ENCODE data around the gene PPP1CC. TPM values are rescaled to one million over a fixed set of nuclear protein-coding genes. Genes with fewer than 3 reads are reported as not detected.

The PPP1CC gene
- polyA plus RNA-seq, 1 donor, result 211 TPM

DNA sequence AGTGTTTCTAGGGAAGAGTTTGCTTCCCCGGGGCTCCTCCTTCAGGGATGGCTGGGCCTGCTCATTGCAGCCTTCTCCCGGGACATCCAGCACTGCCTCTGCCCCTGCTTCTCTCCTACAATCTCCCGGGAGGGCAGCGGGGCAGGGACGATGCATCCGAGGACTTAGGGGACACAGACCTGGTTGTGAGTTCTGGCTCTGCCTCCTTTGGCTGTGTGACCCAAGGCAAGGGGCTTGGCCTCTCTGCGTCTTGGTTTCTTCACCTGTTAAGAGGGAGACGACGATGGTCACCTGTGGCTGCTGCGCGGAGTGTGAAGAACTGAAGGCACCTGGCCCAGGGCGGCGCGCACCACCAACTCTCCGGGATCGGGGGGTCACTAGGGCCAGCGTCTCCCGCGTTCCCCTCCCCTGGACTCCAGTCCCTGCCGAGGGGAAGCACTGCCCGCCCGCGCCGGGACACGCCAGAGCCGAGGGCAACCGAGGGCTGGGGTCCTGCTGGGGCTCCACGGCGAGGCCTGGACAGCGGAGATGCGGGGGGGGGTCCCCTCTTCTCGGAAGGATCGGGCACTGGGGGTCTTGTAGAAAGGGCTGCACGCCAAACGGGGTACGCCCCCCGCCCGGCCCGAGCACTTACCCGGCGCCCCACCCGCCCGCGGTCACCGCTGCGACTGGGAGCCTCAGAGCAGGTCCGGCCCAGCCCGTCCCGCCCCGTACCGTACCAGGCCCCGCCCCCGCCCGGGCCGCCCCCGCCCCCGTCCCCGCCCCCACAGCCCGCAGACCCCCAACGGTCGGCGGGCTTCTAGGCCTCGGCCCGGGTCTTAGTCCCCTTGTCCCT lies 54.0 kb downstream of the PPP1CC start, which contains the start of gene HVCN1:
HVCN1 (minus strand) TSS at position 670 of the 835 bp plus-strand sequence. CDS start 5,870 bp downstream, outside the sequence.
- DNase-seq, result no peak

DNA sequence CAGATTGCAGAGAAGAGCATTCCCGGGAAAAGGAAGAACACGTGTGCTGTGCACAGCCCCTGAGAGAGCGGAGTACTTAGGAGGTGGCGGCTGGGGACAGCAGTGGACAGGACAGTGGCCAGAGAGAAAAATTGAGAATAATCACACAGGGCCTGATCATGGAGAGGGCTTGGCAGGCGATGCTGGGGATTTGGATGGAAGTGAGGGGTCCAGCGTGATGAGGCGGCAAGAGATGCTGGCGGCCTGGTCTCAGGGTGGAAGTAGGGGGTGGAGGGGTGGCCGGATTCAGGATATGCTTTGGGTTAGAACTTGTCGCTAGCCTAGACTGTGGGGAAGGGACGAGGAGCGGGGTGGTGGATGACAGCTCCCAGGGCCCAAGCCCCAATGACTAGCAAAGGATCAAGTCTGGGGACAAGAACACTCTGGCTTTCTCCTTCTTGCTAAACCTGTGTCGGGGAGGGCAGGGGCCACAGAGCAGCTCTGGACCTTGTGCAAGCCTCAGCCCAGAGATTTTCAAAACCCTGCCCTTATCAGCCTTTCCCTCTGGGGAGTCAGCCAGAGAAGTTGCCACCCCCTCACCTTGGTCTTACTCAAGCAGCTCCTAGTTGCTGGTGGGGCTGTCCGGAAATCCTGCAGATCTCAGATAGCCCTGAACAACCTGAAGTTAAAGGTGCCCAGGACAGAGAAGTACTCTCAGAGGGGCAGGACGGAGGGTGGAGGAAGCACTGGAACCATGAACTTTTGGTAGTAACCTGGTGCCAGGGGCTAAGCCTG lies 55.1 kb downstream of the PPP1CC start:
- DNase-seq, result no peak

DNA sequence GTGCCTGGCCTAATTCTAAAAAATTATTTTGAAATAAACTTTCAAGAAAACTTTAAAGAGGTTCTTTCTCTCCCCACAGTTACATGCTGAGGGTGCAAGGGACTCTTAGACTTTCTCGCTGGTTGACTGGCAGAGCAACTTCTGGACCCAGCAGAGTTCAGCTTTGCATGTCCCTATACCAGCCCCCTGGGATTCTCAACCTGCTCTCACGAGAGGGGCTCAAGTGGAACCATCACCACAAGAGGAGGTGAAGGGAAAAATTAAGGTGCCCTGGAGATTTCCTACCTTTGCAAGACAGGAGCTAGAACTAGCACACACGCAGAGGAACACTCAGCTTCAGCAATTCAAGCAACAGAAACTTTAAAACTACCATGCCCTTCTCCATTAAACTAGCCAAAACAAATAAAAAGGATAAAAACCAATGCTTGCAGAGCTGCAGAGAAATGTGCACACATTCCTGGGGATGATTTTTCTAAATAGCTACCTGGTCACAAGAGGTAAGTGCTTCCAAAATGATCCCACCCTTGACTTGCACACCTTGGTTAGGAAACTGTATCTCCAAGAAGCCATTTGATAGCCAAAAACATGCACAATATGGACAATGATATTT lies 56.3 kb downstream of the PPP1CC start:
- DNase-seq, result no peak

DNA sequence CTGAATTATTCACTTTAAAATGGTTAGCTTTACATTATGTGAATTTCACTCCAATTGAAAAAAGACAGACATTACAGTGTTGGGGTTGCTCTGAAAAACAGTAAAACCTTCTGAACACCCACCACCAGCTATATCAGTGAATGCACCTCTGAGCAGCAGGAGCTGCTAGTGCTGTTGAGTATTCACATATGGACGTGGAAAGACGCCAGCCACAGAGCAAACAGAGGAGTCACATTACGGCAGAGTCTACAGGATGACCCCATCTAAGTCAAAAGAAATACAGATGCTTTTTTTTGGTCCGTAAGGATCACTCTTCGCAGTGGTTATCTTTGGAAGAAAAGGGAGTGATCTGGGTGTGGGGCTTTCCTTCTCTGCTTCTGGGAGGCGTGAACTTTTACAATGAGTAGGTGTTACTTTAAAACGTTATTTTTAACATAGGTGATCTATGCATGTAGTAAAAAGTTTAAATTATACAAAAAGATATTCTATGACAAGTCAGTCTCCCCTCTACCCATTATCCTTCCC lies 58.3 kb downstream of the PPP1CC start:
- no peak for DNase-seq

DNA sequence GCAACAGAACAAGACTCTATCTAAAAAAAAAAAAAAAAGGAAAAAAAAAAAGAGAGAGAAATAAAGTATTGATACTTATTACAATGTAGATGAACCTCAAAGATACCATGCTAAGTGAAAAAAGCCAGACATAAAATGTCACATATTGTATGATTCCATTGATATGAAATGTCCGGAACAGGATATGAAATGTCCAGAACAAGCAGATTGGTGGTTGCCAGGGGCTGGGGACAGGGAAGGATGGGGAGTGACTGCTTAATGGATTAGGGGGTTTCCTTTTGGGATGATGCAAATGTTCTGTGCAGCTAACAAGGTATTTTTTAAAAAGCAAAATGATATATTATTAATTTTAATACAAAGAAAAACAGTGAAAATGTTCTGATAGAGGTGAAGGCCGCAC lies 58.8 kb downstream of the PPP1CC start:
- DNase-seq, result no peak

DNA sequence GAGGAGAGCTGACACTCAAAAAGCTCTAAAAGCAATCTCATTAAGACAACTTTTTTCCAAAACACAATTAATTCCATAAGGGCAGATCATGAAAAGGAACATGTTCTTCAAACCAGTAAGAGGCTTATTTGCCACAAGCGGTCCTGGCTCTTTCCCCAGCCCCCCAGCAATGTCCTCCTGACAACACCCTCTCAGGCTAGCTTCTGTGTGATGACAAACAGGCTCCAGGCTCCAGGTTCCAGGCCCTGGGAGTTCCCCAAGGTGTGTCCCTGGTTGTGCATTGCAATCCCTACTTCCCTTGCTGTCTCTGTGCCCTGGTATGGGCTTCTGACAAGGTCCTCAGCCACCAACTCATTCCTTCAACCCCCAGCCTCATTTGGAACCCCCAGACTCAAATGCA lies 62.7 kb downstream of the PPP1CC start:
- DNase-seq, result no peak

DNA sequence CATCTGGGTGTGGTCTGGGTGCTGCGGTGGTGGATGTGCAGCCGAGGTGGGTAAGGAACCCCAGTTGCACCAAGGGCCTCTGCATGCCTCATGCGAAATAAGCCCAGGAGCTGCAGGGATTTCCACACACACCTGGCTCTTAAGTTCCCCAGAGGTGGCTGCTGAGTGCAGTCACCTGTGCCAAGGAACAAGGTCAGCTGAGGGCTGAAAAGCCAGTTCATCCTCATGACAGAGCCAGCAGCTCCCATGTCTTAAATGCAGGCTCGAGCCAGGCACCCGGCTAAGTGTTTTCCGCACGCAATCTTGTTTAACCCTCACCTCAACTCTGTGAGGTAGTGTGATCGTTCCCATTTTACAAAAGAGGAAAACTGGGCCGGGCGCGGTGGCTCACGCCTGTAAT lies 63.5 kb downstream of the PPP1CC start:
- DNase-seq, result no peak

DNA sequence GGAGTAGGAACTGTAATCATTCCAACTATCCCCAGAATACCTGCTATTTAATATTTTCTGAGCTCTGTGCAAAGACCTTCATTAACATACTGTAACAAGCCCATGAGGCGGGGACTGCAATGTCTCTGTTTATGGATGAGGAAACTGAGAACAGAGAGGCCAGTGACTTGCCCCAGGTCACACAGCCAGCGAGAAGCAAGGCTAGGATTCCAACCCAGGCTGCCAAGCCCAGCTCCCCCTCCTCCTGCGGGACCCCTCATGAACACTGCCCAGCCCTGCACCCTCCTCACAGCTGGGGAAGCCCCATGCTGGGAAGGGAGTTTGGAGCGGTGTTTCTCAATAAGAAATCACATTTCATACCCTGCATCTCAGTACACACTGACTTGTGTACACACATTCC lies 64.7 kb downstream of the PPP1CC start:
- DNase-seq, result no peak

DNA sequence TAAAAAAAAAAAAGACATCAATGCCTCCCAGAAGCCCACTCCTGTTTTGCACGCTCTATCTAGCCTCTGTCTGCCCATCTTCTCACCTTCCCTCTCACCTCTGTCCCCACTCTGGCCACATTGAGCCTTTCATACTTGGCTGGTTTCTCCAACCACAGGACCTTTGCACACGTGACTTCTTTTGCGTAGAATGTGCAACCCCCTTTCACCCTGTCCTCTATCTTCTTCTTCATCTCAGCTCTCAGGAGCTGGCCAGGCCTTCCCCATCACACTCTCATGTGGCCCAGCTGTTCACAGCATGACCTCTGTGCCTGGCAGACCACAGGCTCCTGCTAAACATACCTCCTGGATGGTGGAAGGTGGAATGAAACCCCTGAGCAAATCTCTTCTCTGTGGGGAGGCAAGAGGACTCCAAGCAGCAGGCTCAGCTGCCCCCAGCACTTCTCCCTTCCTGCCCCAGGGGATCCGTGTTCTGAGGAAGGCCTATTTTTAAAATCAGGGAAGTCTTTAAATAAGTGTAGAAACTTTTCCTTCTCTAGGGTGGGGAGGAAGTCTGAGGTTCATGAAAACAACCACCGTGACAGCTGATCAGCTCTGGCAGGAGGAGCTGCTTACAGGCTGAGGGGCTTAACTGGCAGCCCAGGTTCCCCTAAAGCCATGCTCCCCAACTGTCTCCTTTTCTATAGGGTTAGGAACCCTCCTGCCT lies 65.3 kb downstream of the PPP1CC start:
- DNase-seq, result no peak

DNA sequence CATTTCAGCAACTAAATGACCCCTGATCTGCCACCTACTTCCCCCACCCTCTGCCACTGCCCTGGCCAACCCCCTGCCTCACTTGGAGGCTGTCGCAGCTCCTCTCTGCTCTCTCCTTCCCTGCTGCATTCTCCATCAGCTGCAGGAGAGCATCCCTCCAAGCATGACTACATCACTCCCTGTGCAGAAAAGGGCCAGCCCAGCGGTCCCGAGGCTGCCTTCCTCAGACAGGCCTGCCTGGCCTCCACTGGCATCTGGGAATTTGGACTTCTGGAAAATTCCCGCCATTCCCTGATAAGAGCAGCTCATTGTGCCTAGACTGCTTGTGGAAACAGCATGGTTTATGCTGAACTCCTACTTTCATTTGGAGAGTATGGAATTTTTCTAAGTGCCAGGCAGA lies 66.5 kb downstream of the PPP1CC start:
- DNase-seq, result no peak

DNA sequence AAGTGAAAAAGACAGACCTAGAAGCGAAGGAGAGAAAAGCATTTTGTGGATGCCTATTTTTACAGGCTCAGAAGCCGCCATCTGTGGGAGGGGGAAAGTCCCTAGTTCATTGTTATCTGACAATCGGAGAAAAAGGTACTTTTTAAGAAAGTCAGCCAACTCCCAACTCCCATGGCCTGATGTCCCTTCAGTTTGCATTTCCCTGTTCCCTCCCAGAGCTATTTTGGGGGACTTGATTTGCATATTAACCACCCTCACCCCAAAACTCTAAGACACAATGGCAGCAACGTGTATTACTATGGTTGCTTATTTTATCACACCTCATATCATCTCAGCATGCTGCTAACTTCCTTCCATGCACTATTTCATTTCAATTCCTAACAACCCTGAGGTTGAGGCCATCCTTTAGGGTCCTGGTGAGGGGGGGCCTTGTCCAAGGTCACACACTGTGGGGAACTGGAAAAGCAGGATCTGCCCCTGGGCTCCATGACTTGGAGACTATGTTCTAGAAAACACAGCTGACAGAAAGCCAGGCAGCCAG lies 72.5 kb downstream of the PPP1CC start:
- no peak for DNase-seq

Other genes with a start within 250 kb of the PPP1CC start
- gene VPS29, start 240.8 kb downstream of the PPP1CC start, polyA plus RNA-seq (ENCODE audit: insufficient read length), result 173 TPM
- 1.4 TPM for gene RAD9B, start 240.6 kb downstream of the PPP1CC start, polyA plus RNA-seq (ENCODE audit: insufficient read length)
- 23.7 TPM for gene PPTC7, start 159.6 kb downstream of the PPP1CC start, polyA plus RNA-seq (ENCODE audit: insufficient read length)
- 123 TPM for gene TCTN1, start 128.8 kb downstream of the PPP1CC start, polyA plus RNA-seq (ENCODE audit: insufficient read length)
- 10.7 TPM for gene HVCN1, start 53.8 kb downstream of the PPP1CC start, polyA plus RNA-seq (ENCODE audit: insufficient read length)
- gene CCDC63, start 104.1 kb upstream of the PPP1CC start, polyA plus RNA-seq (ENCODE audit: insufficient read length), result not detected
- not detected for gene MYL2, start 177.7 kb upstream of the PPP1CC start, polyA plus RNA-seq (ENCODE audit: insufficient read length)

Data from left kidney (tissue), 2 donors.